Measurements from ENCODE around the gene DRAXIN. TPM values are rescaled to one million over a fixed set of nuclear protein-coding genes. Genes with fewer than 3 reads are reported as not detected.
A peak's percentile ranks its signal among the peaks of the same experiment; 100 is the strongest.

DRAXIN gene
- polyA plus RNA-seq, 4 donors, result 0.68 to 1.2 (median 1.2) TPM

DNA sequence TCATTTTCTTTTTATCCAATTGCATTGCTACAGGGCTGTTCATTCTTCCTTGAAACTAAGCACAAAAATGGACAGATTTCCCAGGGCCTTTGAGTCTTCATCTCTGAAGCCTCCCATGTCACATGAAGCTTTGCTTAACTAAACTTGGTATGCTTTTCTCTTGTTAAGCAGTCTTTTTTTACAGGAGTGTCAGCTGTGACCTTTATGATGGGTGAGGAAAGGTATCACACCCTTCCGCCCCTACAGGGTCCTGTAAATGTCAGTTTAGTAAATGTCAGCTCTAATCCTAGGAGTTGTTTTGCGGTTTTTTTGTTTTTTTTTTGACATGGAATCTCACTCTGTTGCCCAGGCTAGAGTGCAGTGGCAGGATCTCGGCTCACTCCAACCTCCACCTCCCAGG, 41.8 kb downstream of the DRAXIN start:
- no peak for DNase-seq (ENCODE audit: low read depth in 4 of 4, low spot score in 2 of 4)

DNA sequence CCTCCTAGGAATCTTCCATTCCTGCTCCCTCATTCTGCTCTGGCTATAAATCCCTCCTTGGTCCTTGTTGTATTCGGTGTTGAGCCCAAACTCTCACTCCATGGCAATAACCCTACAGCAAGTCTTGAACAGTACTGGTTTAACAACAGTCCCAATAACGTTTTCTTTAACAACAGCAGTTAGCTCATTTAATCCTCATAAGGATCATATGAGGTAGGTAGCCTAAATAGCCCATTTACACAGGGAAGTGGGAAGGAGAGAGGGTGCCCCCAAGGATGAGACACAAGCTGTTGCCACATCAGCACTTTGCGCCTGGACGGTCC, 44.0 kb downstream of the DRAXIN start:
- no peak for DNase-seq (ENCODE audit: low read depth in 4 of 4, low spot score in 2 of 4)

DNA sequence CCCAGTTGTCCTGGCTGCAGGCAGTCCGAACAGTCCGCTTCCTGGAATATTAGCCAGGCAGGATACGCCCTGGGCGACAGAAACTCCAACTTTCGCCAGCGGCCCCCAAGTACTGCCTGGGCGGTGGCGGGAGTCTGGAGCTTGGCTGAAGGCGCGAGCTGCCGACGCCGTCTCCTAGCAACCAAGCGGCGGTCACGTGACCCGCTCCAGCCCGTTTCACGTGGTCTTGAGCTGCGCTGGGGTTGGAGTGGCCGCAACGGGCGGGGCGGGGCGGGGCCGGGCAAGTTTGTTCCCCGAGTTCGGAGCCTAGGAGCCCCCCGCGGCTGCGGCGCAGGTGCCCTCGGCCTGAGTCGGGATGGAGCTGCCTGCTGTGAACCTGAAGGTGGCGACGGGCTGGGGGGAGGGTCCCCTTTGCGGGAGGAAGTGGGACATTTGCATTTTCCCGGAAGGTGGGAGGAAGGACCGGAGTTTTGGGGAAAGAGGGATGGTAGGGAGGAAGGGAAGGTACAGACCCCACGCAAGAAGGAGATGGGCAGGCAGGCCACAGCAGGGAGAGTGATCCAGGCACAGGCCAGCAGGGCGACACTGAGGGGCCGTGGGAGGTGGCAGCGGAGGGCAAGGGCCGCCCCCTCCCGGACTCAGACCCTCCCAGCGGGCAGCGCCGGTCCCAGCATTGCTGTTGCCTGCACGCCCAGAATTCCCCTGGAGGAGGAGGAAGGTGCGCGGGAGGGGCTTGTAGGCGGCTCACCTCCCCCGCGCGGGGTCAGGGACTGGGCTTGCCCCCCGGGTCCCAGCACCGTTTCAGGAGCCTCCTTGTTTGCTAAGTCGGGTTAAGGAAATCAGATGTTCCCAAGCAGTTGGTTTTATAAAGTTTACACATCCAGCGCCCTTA, 44.6 kb downstream of the DRAXIN start, which contains the start of gene AGTRAP:
Gene AGTRAP, plus strand, starts transcription at position 283 of the 892 bp plus-strand sequence. Its CDS starts 73 bp downstream, at position 356.
- DNase-seq (ENCODE audit: low read depth in 4 of 4, low spot score in 2 of 4), result peak in 2 of 4 donors; percentile 82 to 89

DNA sequence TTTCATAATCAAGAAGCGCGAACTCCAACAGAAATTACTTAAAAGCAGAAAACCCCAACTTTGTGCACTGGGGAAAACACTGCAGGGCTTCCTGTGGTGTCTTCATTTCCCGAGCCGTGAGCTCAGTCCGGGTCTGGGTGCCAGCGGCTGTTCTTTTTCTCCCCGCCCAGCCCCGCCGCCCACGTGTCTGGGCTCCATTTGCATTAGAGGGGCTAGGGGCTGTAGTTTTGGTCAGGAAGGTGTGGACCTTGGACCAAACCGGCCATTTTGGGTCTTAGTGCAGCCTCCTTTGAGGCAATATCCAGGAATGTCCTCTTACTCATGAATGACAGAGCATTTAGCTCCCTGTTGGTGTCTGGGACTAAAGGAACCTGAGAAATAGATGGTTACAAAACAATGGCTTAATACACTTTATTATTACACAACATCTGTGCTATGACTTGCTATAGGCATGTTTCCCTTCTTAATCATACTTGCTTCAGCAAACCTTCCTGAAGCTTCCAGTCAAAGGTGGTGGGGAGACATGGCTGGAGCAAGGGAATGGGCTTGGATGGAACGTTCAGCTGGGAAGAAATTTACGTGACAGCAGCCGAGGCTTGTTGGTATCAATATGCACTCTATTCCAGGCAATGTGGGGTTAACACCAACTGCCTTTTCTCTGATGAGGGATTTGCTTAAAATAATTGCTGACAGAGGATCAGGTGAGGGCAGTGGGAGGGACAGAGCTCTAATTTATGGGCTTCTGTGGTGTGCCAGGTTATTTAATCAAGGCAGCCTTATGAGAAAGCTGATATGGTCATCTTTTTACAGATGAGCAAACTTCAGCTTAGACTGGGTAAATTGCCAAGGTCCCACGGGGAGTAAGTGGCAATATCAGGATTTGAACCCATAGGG, 45.5 kb downstream of the DRAXIN start:
- DNase-seq (ENCODE audit: low read depth in 4 of 4, low spot score in 2 of 4), result no peak

DNA sequence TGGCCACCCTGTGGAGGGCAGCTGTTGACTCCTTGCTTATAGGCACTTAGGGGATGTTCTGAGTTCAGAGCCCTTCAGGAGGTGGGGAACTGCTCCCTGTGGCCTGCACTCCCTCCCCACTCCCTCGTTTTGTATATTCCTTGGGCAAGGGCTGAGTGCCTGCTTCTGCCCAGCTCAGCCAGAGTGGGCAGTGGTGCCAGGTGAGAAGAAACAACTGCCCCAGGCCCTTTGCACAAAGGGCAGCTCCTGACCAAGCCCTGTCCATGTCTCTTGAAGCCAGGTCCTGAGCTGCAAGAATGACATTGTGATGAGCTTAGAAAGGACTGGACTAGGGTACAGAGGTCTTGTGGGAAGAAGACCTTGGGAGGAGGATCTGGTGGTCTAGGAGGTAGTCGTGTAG, 46.6 kb downstream of the DRAXIN start:
- no peak for DNase-seq (ENCODE audit: low read depth in 4 of 4, low spot score in 2 of 4)

DNA sequence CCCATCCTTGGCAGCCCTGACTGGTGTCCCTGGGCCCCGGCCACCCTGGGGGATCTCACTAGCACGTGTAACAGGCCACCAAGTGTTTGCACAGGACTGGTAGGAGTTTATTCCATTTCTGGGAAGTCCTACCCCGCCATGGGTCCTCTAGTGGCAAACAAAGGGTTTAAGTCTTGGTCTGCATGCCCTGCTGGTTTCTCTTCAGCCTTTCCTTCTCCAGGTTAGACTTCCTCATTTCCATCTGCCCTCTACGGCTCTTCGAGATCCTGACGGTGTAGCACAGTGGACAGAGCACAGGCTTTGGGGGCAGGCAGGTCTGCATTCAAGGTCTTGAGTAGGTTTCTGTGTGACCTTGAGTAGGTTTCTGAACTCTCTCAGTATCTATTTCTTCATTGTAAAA, 47.3 kb downstream of the DRAXIN start:
- no peak for DNase-seq (ENCODE audit: low read depth in 4 of 4, low spot score in 2 of 4)

DNA sequence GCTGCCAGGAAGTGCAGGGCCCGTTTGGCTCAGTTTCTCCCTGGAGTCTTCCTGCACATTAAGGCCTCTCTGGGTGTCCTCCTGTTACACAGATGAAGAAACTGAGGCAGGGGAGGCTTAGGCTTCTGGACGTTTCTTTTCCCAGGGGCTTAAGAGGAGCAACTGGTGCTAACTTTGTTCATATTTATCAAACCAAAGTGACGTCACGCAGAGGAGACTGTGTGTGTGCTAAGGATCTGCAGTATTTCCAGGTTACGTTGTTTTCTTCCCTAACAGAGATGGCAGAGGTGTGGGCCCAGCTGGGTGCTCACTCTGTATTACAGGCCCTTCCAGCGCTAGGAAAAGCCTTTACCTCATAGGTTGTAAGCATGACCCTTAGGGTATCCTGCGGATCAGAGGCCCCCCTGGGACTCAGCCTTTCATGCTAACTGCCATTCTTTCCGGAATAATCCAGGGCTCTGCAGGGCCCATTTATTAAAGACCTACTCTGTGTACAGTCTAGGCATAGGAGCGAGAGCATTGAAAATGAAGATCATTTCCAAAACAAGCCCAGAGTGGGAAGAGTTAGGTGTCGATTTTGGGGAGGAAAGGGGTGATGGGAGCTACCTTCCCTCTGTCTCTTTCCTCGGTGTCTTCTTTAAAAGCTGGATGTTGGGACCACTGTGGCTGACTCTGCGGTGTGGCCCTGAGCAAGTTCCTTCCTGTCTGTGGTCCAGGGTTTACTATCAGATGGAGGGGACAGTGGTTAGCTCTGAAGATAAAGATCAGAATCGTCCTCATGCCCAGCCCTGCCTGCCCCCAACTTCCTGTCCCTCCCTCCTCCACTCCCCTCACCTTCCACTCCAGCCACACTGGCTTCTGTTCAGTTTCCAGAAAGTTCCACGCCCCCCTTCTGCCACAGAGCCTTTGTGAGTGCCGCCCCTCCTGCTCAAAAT, 49.0 kb downstream of the DRAXIN start:
- DNase-seq (ENCODE audit: low read depth in 4 of 4, low spot score in 2 of 4), result no peak

DNA sequence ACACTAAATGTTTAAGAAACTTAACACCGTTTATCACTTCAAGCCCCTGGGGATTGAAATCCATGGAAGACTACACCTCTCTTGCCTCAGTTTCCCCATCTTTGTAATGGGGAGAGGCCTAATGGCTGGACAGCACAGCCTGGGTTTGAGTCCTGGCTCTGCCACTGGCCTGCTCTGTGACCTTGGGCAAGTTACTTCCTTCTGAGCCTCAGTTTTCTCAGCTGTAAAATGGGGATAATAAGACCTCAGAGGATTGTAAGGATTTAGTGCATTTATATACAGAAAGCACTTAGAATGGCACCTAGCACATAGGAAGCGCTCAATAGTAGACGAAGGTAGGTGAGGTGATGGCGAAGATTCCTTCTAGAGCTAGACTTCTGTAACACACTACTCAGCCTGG, 50.0 kb downstream of the DRAXIN start:
- DNase-seq (ENCODE audit: low read depth in 4 of 4, low spot score in 2 of 4), result no peak

DNA sequence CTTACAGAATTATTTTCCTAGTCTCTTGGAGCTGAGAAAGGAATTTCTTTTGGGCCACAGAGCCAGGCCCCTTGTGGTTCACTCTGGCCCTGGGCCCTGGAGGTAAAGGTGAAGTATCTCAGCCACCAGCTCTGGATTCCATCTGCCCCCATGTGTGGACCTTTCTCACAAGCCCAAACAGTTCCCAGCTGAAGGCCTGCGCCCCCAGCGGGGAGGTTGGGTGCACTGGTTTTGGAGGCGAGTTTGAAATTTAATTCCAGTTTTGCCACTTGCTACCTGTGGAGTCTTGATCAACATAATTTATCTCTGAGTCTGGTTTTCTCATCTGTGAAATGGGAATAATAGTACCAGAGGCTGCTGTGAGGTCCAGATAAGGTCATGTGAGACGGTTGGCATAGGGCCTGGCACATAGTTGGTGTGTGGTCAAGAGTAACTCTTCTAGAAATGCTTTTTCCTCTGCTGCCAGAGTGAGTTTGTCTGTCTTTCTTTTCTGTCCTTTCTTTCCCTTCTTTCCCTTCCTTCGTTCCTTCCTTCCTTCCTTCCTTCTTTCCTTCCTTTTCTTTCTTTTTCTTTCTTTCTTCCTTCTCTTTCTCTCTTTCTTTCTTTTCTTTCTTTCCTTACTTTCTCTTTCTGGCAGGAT, 50.5 kb downstream of the DRAXIN start:
- no peak for DNase-seq (ENCODE audit: low read depth in 4 of 4, low spot score in 2 of 4)

DNA sequence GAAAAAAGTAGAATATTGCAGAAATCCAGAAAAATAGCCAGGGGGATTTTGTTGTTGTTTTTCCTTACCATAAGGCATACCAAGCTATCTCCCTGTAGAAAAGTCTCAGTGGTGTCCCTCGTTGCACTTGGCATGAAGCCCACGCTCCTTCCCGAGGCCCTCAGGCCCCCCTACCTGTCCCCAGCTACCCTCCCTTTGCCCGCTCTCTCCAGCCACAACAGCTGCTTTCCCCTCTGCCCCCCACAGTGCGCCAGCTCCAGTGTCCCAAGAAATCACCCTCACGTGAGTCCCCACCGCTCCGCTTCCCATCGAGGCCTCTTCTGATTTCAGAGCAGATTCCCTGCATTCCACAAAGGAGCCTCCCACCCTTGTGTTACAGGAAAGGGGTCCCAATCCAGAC, 52.8 kb downstream of the DRAXIN start:
- DNase-seq (ENCODE audit: low read depth in 4 of 4, low spot score in 2 of 4), result no peak

DNA sequence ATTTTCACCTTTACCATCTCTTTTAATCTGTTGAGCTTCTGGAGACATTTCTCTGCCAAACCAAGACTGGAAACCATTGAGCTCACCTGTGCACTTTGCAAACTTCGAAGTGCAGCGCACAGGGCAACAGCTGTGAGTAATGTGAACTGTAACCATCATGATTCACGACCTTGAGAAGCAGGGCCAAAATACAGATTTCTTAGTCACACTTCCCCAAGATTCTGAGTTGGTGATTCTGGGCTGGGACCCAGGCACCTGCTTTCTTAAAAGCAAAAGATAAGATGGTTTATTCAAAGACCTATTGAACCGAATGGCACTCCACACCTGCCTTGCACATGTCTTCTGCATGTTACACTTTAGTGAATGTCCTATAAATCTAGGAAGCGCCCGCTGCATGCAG, 54.6 kb downstream of the DRAXIN start:
- DNase-seq (ENCODE audit: low read depth in 4 of 4, low spot score in 2 of 4), result no peak

DNA sequence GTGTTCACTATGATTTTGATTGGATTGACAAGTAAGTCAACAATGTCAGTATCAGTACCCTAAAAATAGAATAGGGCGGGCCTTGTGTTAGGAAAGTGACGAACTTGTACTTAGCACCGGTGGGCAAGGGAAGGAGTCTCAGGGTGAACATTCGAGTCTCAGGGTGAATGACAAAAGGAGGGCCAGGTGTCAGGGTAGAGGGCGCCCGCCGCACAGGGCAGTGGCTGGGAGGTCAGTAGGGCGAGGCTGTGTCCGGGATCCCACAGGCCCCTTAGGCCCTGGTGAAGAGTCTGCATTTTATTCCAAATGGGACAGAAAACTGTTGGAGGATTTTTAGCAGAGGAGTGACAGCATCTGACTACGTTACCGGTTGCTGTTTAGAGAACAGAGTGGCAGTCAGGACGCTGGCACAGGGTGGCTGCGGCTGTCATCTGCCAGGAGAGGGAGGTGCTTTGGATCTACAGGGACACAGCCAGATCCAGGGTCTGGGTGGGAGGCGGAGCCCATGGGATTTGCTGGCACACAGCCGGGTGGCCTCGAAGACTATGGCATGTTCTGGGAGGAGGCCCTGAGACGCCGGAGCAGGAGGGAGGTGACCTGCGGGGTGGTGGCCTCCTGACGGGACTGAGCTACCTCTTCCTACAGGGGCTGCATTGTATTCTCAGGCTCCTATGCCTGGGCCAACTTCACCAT, 55.4 kb downstream of the DRAXIN start:
- DNase-seq (ENCODE audit: low read depth in 4 of 4, low spot score in 2 of 4), result no peak

DNA sequence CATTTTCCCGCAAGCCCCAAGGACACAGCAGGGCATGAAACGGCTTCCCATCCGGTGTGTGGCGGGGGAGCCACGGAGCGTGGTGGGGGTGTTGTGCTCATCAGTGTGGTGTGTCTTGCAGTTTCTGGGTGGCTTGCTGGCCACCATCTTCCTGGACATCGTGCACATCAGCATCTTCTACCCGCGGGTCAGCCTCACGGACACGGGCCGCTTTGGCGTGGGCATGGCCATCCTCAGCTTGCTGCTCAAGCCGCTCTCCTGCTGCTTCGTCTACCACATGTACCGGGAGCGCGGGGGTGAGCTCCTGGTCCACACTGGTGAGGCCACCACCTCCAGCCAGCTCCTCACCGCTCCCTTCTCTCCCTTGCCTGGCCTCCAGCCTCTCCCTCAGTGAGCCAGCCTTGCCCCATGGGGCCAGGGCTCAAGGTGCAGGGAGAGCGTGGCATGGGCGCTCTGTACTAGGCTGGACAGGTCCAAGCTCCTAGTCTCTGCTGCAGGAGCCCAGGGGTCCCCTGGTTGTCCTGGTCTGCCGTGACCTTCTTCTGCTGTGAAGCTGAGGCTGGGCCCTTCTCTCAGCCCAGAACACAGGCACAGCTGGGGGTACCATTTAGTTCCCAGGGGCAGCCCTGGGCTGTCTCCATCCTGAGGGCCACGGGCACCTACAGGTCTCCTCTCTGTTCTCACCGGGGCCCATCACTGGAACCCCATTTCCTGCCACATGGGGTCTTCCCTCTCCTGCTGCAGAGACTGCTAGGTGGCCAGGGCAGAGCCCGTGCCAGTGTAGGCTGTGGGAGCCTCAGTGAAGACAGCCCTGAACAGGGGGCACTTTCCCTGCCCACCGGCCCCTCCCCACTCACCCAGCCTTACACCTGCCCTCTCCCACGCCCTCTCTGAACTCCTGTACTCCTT, 57.0 kb downstream of the DRAXIN start:
- no peak for DNase-seq (ENCODE audit: low read depth in 4 of 4, low spot score in 2 of 4)

DNA sequence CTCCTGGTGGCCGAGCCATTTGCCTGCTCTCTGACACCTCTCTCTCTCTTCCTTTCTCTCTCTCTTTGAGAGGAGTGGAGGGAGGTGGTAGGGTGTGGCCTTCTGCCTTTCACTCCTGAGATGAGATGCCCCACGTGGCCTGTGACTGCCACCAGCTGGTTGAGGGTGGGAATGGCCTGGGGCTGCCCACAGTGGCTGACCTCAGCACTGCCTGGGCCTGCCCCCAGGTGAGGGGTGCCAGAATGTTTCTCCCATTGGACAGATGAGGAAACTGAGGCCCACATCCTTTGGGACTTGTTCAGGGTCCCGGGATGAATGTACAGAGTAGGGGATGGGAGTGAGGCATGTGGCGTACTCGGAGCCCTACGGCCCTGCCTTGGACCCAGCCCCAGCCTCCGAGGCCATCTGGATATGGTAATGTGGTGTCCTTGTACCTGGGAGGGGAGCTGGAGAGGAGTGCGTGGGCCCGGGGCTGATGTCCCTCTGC, 57.7 kb downstream of the DRAXIN start:
- DNase-seq (ENCODE audit: low read depth in 4 of 4, low spot score in 2 of 4), result no peak

DNA sequence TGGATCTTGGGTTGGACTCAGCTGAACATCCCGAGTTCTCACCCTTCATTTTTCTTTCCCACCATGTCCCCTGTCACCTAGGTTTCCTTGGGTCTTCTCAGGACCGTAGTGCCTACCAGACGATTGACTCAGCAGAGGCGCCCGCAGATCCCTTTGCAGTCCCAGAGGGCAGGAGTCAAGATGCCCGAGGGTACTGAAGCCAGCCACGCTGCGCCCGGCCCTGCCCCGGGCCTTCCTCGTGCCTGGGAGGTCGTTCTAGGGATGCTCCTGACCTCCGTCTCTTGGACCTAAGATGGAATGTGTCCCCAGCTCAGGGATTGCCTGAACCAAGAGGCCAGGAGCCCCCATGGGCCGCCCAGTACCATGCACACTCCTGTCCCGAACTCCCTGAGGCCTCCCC, 58.5 kb downstream of the DRAXIN start:
- no peak for DNase-seq (ENCODE audit: low read depth in 4 of 4, low spot score in 2 of 4)

DNA sequence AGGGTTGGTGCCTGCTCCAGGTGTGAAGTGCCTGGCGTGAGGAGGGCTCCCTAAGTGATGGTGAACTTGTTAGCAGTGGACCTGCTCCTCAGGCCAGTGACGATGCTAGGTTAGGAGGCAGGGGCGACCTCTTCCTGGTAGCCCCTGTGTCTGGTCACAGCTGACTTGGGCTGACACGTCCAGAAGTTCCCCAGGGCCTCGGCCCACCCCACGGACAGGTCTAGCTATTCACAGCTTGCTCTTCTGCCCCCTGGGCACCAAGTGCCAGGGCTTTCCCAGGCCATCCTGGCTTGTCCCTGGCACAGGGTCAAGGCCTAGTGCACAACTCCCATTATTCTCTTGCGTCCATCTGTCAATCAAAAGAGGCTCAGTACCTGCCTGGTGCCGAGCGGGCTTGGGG, 59.6 kb downstream of the DRAXIN start:
- DNase-seq (ENCODE audit: low read depth in 4 of 4, low spot score in 2 of 4), result no peak

DNA sequence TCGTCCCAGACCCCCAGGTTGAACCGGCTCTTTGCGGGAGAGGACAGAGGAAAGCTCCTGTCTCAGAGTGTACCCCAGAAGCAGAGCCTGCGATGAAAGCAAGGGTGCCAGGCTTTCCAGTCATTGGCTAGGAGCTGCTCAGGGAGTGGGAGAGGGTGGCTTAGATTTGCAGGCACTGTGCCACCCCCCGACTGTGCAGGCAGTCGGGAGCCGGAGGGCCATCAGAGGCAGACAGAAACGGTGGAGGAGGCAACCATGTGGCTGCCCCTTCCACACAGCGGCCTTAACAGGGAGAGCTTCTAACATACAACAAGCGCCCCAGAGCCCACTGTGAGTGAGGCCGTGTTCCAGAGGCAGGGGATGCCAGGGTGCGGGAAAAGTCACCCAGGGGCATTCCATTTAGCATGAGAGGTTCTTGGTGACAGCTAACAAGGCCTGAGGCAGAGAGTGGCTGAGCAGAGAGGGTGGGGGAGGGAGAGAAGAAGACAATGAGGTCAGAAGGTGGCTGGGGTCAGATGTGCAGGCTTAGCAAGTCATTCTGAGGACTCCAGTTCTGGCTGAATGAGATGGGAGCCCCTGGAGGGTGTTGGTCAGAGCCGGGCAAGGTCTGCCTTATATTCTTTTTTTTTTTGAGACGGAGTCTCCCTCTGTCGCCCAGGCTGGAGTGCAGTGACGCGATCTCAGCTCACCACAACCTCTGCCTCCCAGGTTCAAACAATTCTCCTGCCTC, 61.0 kb downstream of the DRAXIN start:
- no peak for DNase-seq (ENCODE audit: low read depth in 4 of 4, low spot score in 2 of 4)
